Activated T-helper 1 cell treated with anti-CD3 and anti-CD28 coated beads, Interleukin-12 subunit alpha, Interleukin-12 subunit beta, Interleukin-2, Interleukin-4 antibody, amounts not matched to agents 30 ng/mL and 10 ng/mL and 1 ng/mL, durations not matched to agents 14 hours and 24 hours and 36 hours (primary cell): ENCODE results near the gene DSN1. TPM values are rescaled to one million over a fixed set of nuclear protein-coding genes. Genes with fewer than 3 reads are reported as not detected.

Experiments used
- total RNA-seq: library from RNA; stranded (reverse); gene quantifications from 2 replicates; pipeline ENCODE4 v1.2.3, GENCODE V29; 2022

Gene DSN1
- total RNA-seq, 1 donor from 2014 or later = 23.2 TPM

Other genes with a start within 250 kb of the DSN1 start
- 0.26 TPM in 1 of 2 replicates, not detected in the other for gene MYL9, start 232.2 kb downstream of the DSN1 start, total RNA-seq
- gene TGIF2, start 200.2 kb downstream of the DSN1 start, total RNA-seq = 50.9 and 55.4 TPM in 2 replicates
- 112 and 119 TPM in 2 replicates for gene RAB5IF, start 168.0 kb downstream of the DSN1 start, total RNA-seq
- 62.0 and 64.0 TPM in 2 replicates for gene SLA2, start 127.6 kb downstream of the DSN1 start, total RNA-seq
- gene NDRG3, start 27.7 kb downstream of the DSN1 start, total RNA-seq = 21.3 and 21.9 TPM in 2 replicates
- not detected in 2 replicates for gene TLDC2, start 102.4 kb upstream of the DSN1 start, total RNA-seq
- 55.0 and 59.9 TPM in 2 replicates for gene SAMHD1, start 177.9 kb upstream of the DSN1 start, total RNA-seq